Omental fat pad (tissue), 4 donors: ENCODE measurements around the gene BCLAF3. TPM values are rescaled to one million over a fixed set of nuclear protein-coding genes. Genes with fewer than 3 reads are reported as not detected.

Experiments
- ATAC-seq: fragments of 150-250 bp; one replicate; pipeline ENCODE4 v1.9.1; 2016; ENCODE audit warnings: mild to moderate bottlenecking, moderate library complexity; ENCODE audit not compliant: low FRiP score
- DNase-seq: peaks from one replicate; pipeline ENCODE4 v3.0.0-alpha.2; 2019; ENCODE audit warnings: low spot score
- total RNA-seq, 4 donors: library from RNA; depleted of rRNA; stranded (reverse); fragments of >200 nt; gene quantifications; one replicate each; pipeline ENCODE4 v1.1.0, GENCODE V29; 2016
- TF ChIP-seq, protein P1 (sequence below), 3 donors: fragments of 450-650 bp; IDR thresholded peaks; one replicate each; pipeline ENCODE4 v1.5.1; 2016 to 2017; ENCODE audit warnings: antibody characterized with exemption in 3 of 3, mild to moderate bottlenecking in 3 of 3, moderate library complexity in 2 of 3

The BCLAF3 gene
- total RNA-seq, 4 donors from 2014 or later = 5.4 to 19.5 (median 6.0) TPM

DNA sequence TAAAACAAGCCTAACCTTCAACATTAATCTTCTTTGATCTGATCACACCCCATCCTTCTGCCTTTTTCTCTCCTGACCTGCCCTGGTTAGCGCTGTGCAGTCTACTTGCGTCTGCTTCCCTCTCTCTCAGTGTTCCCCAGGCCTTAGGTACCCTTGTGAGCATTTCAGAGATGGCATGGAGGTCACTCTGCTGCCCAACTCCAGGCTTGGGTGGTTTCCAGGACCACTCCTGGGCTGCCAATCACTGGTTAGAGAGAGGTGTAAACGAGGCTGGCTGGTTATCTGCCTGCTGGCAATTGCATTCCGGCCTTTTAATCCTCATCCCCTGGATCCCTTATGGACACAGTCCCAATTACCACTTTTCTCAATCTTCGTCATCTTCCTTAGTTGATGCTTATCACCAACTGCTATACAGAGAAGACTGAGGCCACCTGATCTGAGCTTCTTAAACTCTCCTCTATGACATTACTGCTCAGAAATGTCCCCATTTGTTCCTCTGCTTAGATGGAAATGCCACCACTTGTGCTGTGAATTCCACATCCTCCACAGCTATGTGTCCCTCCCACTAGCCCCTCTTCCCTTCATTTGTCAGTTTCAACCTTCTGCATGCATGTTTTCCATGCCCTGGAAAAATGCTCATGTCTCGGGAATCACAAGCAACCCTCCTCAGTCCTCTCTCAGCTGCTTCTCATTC, 29.0 kb upstream of the BCLAF3 start:
- ATAC-seq (no peak), DNase-seq (no peak)
- TF ChIP-seq, protein P1, sequence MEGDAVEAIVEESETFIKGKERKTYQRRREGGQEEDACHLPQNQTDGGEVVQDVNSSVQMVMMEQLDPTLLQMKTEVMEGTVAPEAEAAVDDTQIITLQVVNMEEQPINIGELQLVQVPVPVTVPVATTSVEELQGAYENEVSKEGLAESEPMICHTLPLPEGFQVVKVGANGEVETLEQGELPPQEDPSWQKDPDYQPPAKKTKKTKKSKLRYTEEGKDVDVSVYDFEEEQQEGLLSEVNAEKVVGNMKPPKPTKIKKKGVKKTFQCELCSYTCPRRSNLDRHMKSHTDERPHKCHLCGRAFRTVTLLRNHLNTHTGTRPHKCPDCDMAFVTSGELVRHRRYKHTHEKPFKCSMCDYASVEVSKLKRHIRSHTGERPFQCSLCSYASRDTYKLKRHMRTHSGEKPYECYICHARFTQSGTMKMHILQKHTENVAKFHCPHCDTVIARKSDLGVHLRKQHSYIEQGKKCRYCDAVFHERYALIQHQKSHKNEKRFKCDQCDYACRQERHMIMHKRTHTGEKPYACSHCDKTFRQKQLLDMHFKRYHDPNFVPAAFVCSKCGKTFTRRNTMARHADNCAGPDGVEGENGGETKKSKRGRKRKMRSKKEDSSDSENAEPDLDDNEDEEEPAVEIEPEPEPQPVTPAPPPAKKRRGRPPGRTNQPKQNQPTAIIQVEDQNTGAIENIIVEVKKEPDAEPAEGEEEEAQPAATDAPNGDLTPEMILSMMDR (IDR thresholded peaks at IDR 0.05) = no peak

DNA sequence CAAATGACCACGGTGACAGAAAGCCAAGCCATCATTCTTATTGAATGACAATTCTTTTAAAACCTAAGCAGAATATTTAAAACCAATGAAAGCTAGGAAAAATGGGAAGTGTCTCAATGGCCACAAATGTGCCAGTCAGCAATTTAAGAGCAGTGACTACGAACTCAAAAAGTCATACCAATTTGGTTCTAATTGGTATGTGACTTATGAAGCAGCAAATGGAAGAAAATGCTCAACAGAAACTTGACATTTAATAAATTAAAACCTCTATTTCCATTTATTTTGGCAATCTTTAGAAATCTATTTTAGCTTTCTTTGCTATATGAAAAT, 25.7 kb upstream of the BCLAF3 start:
- DNase-seq = no peak
- ATAC-seq = no peak
- TF ChIP-seq, protein P1 (IDR thresholded peaks at IDR 0.05) = no peak

DNA sequence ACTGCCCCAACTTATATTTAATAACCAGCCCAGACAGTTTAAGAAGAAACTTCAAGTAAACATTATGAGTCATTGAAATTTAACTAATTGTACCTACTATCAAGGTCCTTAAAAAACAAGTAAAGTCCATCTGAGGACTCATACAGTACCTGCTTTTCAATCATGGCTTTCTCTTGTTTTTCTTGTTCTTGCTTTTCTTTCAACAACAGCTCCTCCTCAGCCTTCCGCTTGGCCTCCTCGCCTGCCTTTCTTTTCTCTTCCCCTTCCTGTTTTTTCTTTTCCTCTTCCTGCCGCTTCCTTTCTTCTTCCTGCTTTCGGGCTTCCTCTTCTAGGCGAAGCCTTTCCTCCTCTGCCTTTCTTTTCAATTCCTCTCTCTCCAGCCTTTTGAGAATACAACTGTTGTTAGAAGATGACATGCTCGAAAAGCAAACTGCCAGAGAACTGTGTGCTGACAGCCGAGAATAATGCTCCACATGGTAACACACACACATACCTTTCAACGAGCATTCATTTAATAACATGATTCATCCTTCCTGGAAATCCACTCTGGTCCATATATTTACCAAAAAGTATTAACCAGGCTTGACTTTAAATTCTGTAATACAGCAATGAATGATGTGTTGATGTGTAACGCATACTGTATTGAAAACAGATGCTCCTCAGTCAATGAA, 25.2 kb upstream of the BCLAF3 start:
- TF ChIP-seq, protein P1 (IDR thresholded peaks at IDR 0.05) = no peak
- ATAC-seq (no peak), DNase-seq (no peak)

DNA sequence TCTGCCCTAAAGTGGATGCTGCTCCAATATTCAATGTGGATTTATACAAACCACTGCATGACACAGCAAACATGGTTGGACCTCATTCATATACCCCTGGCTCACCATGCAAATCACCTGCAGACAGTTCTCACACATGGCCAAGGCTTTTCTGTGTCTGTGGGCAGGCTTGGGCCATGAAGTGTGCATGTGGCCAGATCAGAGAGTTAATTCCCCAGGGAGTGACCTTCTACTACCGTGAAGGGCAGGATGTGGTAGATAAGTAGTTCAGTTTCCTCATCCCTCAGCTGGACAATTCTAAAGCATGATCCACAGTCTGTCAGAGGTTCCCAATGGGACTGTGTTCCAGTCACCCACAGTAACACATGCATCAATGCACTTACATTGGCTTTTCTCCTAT, 24.6 kb upstream of the BCLAF3 start:
- TF ChIP-seq, protein P1 (IDR thresholded peaks at IDR 0.05) = no peak
- no peak for DNase-seq
- no peak for ATAC-seq

DNA sequence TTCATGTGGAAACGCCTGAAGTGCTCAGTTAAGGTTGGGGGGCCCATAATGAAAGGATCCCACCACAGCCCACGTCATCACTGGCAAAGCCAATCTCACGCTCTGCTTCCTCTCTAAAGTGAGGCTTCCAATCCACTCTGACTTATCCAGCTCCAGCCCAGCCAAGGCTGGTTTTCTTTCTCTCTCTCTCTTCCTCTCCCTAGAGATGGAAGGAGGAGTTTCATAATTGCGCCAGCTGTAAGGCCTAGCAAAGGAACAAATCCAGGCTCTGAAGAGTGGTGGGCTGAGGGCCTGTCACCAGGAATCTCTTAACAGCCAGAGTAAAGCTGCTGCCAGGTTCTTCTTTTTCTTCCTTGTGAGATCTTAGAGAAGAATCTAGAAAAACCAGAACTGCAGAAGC, 20.7 kb upstream of the BCLAF3 start:
- DNase-seq (no peak), ATAC-seq (no peak)
- TF ChIP-seq, protein P1 (IDR thresholded peaks at IDR 0.05) = no peak

DNA sequence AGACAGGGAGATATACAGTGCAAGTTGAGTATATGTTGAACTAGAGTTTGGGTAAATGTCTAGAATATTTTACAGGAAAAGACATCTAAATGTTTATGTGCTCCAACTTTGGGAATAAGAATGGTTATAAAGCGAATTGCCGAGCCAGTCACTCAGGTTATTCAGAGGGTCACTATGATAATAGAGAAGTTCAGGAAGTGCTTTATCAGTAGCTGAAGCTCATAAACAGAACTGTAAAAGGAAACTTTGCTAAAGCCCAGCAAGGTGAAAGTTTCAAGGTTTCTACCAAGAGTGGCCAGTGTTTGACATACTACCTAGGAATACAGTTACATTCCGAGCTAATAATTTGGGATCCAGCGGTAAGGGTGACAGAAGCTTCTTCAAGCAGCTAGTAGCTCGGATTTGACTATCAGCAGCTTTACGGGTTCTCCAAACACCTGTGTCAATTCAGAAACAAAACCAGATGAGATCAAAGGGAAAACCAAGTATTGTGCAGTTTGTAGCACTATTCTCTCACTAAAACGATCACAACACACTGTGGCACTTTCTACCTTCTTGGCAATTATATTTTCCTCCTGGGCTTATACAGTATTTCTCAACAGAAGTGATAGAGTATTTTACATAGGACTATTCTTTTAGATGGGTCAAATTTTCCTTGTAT, 17.2 kb upstream of the BCLAF3 start:
- TF ChIP-seq, protein P1 (IDR thresholded peaks at IDR 0.05) = no peak
- DNase-seq (no peak), ATAC-seq (no peak)
